Kidney (tissue), 14 donors: ENCODE measurements around the gene ATP2C2. TPM values are rescaled to one million over a fixed set of nuclear protein-coding genes. Genes with fewer than 3 reads are reported as not detected.

Experiments
- DNase-seq, 5 donors: peaks; one replicate each; pipeline ENCODE4 v3.0.0-alpha.2; 2013 to 2020
- FAIRE-seq: peaks from 2 replicates; lab custom pipeline; 2012; peaks lifted over from hg19 to GRCh38; lab: Jason Lieb, UNC
- H3K27ac ChIP-seq, 2 donors: one replicate each; pipeline ENCODE4 v1.7.0; 2013; ENCODE audit warnings: low read depth in 2 of 2, low read length in 2 of 2, inconsistent platforms in 1 of 2
- H3K27me3 ChIP-seq: one replicate; pipeline ENCODE4 v1.7.1; 2013; ENCODE audit warnings: low read length, inconsistent platforms; ENCODE audit not compliant: control insufficient read depth, insufficient read depth
- H3K36me3 ChIP-seq, 3 donors: one replicate each; pipeline versions ENCODE4 v1.7.0 to v1.7.1; 2013; ENCODE audit warnings: low read length in 3 of 3, control low read depth in 1 of 3, inconsistent platforms in 1 of 3; ENCODE audit not compliant: insufficient read depth in 3 of 3, control insufficient read depth in 2 of 3
- H3K4me1 ChIP-seq, 3 donors: one replicate each; pipeline versions ENCODE4 v1.7.0 to v1.7.1; 2013; ENCODE audit warnings: low read length in 3 of 3, inconsistent platforms in 1 of 3, low read depth in 1 of 3; ENCODE audit not compliant: control insufficient read depth in 2 of 3, insufficient read depth in 2 of 3
- H3K4me3 ChIP-seq, 3 donors: one replicate each; pipeline versions ENCODE4 v1.7.0 to v1.8.1; 2013; ENCODE audit warnings: low read length in 3 of 3, control low read depth in 1 of 3, inconsistent platforms in 1 of 3
- H3K9ac ChIP-seq, 3 donors: one replicate each; pipeline versions ENCODE4 v1.7.0 to v1.7.1; 2013; ENCODE audit warnings: low read length in 3 of 3, control low read depth in 1 of 3, inconsistent platforms in 1 of 3
- H3K9me3 ChIP-seq, 3 donors: one replicate each; pipeline versions ENCODE4 v1.7.0 to v1.7.1; 2013; ENCODE audit warnings: low read length in 3 of 3, control low read depth in 1 of 3, inconsistent platforms in 1 of 3; ENCODE audit not compliant: control insufficient read depth in 2 of 3, insufficient read depth in 1 of 3
- CTCF ChIP-seq: IDR thresholded peaks from 3 replicates; pipeline ENCODE4 v1.5.1; 2012; ENCODE audit warnings: mild to moderate bottlenecking, moderate library complexity, borderline replicate concordance; ENCODE audit not compliant: insufficient read depth; ENCODE audit errors: extremely low read depth
- intact Hi-C: fragments of 100-400 bp; cut with DNase I; formaldehyde crosslinking; loops from one replicate; pipeline ENCODE4 v1.11.1; 2022
- polyA plus RNA-seq: library from polyadenylated mRNA; stranded (reverse); fragments of 350-450 nt; fragmentation: Illumina TruSeq; extraction: RNeasy Lipid Tissue Mini Kit (QIAGEN cat#74804); gene quantifications from one replicate; pipeline ENCODE4 v1.2.3, GENCODE V29; 2014; ENCODE audit warnings: low read depth, low replicate concordance; ENCODE audit not compliant: insufficient read depth
- total RNA-seq: library from RNA; stranded (reverse); fragmentation: NEBNext Ultra II Directional; extraction: Animal tissue kit (Norgen Biotek cat#: 25700); gene quantifications from one replicate; pipeline ENCODE4 v1.2.1, GENCODE V29; 2021
- donor health status: control.
- donor health status: control.
- donor health status: control.
- donor health status: control.
- donor health status: control.
- donor health status: DM: yes; HTN: yes; CAD: no.
- donor health status: Normal renal cell carcinoma (clear cell type).

The ATP2C2 gene
- total and polyA plus RNA-seq, 2 donors from 2014 or later: 2.2 to 2.6 TPM

GRCh38 chr16:84357191-84357651 lies 11.1 kb upstream of the ATP2C2 start:
- H3K4me3 ChIP-seq: no peak overlapping the region
- H3K4me1 ChIP-seq: peaks cover 0 to 20% (median 7%) of the 10 kb centered on the region in 3 donors
- no peaks in the 10 kb centered on the region for H3K36me3 ChIP-seq
- no peak for TF ChIP-seq CTCF
- peak overlapping the region in 1 of 3 donors; percentile 19 for H3K9ac ChIP-seq
- no peak for FAIRE-seq
- H3K27me3 ChIP-seq: no peaks in the 10 kb centered on the region
- intact Hi-C loops: no loop called here
- H3K9me3 ChIP-seq: no peaks in the 10 kb centered on the region
- H3K27ac ChIP-seq: peak overlapping the region in 1 of 2 donors; percentile 55
- peak in 1 of 5 donors; percentile 32 for DNase-seq

- Histone ChIP-seq H3K27me3 (no peaks in the 10 kb centered on the region), H3K9me3 (no peaks in the 10 kb centered on the region), H3K27ac (peak overlapping the region; percentile 52 to 82), H3K4me3 (no peak overlapping the region), H3K4me1 (peaks cover 0 to 20% (median 12%) of the 10 kb centered on the region in 3 donors), H3K36me3 (no peaks in the 10 kb centered on the region), H3K9ac (no peak overlapping the region)
- intact Hi-C loops: no loop called here
- FAIRE-seq (no peak), DNase-seq (peak in 3 of 5 donors; percentile 13 to 60 (median 44))
- TF ChIP-seq CTCF: no peak
These were observed 9.6 kb upstream of the ATP2C2 start for GRCh38 chr16:84358601-84359295.

GRCh38 chr16:84359326-84359725 lies 9.0 kb upstream of the ATP2C2 start:
- Histone ChIP-seq H3K9me3 (no peaks in the 10 kb centered on the region), H3K9ac (peak overlapping the region in 1 of 3 donors; percentile 26), H3K4me3 (no peak overlapping the region), H3K27me3 (no peaks in the 10 kb centered on the region), H3K4me1 (peaks cover 0 to 20% (median 12%) of the 10 kb centered on the region in 3 donors), H3K36me3 (no peaks in the 10 kb centered on the region), H3K27ac (peak overlapping the region; percentile 52 to 82)
- no peak for TF ChIP-seq CTCF
- FAIRE-seq (no peak), DNase-seq (peak in 1 of 5 donors; percentile 39)
- intact Hi-C loops: no loop called here
